ENCODE results near the gene CCT8L2.
"Not testable (repeated sequence)": the region's sequence is repeated elsewhere in the genome, so short reads cannot be mapped to it uniquely, and the experiment has no call there.

The CCT8L2 gene

DNA sequence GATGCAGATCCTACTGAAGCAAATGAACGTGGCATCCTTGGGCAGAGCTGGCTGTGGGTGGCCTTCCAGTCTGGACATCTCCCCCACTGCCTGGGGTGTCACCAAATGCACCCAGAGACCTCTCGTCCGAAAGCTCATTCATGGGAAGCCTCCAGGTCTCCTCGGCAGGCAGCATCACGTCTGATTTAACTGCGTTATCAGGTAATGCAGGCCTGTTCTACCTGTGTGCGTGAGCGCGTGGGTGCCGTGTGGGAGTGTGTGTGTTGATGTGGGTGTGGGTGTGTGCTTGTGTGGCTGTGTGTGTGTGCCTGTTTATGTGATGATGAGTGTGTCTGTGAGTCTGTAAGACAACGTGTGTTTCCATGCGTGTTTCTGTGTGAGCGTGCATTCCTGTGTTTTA, 35.1 kb downstream of the CCT8L2 start:
- peak; percentile 0 for DNase-seq

DNA sequence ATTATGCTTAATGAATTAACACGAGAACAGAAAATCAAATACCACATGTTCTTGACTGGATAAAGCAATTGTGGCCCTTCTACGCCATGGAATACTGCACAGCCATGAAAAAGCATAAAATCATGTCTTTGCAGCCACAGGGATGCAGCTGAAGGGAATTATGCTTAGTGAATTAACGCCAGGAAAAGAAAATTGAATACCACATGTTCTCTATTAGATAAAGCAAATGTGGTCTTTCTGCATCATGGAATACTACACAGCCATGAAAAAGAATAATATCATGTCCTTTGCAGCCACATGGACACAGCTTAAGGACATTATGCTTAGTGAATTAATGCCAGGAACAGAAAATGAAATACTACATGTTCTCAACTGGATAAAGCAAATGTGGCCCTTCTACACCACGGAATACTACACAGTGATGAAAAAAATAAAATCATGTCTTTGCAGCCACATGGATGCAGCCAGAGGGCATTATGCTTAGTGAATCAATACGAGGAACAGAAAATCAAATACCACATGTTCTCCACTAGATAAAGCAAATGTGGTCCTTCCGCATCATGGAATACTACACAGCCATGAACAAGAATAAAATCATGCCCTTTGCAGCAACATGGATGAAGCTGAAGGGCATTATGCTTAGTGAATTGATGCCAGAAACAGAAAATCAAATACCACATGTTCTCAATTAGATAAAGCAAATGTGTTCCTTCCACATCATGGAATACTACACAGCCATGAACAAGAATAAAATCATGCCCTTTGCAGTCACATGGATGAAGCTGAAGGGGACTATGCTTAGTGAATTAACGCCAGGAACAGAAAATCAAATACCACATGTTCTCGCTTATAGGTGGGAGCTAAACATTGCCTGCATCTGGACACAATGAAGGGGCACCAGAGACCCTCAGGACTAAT, 37.3 kb downstream of the CCT8L2 start:
- DNase-seq, result not testable (repeated sequence)

DNA sequence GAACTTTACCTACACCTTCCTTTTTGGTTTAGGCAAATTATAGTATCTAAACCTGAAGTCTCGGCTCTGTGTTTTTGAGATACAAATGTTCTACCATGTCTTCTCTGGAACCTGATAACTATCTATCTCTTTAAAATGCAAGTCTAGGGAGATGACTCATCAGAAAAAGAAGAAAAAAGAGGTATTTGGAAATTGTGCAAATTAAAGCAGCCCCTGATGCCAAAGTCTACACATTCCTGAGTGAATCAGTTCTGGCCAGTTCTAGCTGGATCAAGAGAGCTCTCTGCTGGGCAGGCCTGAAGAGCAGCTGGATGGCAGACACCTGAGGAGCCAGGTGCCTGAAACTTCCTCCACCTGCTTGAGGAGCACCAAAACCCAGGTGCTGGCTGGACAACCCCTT, 49.3 kb downstream of the CCT8L2 start:
- DNase-seq, result not testable (repeated sequence)
